DLD1 (cell line): Measurements from ENCODE around the gene CDKN2D.
"Not testable (repeated sequence)": the region's sequence is repeated elsewhere in the genome, so short reads cannot be mapped to it uniquely, and the experiment has no call there.

ENCODE experiments used
- in situ Hi-C: cut with HindIII; loops from 2 replicates; pipeline ENCODE4 v1.10.0; 2017; ENCODE audit warnings: low sequenced_read_pairs

Gene CDKN2D

DNA sequence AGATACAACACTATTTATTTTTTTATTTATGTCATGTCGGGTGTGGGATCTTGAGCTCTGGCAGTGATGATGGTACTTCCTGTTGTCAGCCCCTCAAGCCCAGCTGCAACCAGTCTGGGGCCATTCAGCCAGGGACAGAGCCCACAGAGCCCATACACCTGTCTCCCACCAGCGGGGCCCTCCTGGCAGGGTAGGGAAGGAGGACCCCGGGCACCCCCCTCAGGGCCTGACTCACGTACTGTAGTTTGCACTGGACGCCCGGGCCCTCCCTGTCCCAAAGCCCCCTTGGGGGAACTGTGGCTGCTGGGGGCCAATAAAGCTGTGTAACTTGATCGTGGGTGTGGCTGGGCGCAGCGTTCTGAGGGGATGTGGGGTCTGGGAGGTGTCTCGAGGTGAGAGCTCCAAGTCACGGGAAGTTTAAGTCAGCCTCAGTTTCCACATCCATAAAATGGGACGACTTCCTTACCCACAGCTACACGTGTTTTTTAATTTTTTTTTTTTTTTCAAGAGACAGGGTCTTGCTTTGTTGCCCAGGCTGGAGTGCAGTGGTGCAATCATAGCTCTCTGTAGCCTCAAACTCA is 15.6 kb downstream of the CDKN2D start:
- in situ Hi-C loops: no loop called here

DNA sequence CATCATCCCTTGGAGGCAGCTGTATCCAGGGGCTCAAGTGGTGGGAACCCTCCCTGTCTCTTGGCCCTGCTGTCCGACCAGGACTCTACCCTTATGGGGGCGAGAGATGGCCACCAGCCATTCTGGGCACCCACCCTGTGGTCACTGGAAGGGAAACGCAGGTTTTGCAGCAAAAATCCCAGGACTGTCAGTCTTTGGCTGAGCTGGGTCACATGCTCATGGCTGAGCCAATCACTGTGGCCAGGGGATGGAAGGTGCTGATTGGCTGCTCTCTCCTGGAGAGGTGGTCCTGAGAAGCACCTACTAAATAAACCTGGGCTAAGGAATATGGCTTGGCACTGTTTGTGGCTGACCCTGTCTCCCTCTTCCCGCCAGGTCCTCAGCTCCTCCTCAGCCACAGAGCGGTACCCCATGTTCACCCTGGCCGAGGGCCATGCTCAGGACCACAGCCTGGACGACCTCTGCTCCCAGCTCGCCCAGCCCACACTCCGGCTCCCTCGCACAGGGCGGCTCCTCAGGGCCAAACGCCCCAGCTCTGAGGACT is 16.2 kb downstream of the CDKN2D start:
- in situ Hi-C loops: no loop called here

DNA sequence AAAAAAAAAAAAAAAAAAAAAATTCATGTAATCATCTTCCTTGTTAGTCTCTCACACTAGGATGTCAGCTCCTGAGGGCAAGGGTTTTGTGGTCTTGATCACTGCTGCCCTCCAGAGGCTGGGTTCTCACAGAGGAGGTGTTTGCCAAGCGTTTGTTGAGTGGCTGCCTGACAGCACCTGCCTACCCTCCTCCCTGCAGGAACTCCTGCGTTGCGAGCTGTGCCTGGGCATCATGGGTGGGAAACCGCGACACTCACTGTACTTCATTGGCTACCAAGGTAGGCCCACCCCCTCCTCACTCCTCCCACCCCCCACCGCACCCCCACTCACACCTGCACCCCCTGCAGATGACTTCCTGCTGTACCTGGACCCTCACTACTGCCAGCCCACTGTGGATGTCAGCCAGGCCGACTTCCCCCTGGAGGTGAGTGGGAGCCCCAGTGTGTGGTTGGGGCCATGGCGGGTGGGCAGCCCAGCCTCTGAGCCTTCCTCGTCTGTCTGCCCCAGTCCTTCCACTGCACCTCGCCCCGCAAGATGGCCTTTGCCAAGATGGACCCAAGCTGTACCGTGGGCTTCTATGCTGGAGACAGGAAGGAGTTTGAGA is 17.0 kb downstream of the CDKN2D start:
- in situ Hi-C loops: no loop called here

DNA sequence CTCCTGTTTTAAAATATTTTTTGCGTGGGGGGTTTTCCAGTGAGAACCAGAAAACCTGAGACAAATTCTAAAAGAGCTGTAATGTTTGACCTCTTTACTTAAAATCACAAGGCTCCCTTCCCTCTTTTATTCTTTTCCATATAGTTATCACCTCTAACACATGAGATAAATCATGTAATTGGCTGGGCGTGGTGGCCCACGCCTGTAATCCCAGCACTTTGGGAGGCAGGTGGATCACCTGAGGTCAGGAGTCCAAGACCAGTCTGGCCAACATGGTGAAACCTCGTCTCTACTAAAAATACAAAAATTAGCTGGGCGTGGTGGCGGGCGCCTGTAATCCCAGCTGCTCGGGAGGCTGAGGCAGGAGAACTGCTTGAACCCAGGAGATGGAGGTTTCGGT is 17.8 kb downstream of the CDKN2D start:
- in situ Hi-C loops: not testable (repeated sequence)

DNA sequence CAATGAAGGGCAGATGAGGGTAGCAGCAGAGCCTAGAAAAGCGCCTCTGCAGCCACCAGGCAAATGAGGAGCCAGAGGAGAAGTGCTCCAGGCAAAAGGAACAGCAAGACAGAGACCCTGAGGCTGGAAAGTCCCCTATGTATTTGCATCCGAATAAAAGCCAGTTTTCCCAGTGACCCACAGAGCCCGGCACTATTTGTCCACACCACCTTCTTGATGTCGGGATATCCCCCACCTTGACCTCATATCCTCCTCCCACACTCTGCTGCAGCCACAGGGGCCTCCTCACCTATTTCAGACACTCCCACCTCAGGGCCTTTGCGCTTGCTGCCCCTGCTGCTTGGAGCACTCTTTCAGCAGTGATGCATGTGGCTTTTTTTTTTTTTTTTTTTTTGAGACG is 18.4 kb downstream of the CDKN2D start:
- in situ Hi-C loops: no loop called here

DNA sequence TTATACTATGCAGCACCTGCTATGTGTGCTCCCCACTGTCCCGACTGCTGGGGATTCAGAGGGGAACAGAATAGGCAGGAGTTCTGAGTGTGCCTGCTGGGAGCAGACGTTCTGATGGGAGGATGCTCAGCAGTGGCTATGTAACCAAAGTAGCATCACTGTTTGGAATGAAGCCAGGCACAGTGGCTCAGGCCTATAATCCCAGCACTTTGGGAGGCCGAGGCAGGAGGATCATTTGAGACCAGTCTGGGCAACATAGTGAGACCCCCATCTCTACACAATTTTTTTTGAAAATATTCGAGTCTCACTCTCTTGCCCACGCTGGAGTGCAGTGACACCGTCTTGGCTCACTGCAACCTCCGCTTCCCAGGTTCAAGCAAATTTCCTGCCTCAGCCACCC is 19.0 kb downstream of the CDKN2D start:
- in situ Hi-C loops: no loop called here

DNA sequence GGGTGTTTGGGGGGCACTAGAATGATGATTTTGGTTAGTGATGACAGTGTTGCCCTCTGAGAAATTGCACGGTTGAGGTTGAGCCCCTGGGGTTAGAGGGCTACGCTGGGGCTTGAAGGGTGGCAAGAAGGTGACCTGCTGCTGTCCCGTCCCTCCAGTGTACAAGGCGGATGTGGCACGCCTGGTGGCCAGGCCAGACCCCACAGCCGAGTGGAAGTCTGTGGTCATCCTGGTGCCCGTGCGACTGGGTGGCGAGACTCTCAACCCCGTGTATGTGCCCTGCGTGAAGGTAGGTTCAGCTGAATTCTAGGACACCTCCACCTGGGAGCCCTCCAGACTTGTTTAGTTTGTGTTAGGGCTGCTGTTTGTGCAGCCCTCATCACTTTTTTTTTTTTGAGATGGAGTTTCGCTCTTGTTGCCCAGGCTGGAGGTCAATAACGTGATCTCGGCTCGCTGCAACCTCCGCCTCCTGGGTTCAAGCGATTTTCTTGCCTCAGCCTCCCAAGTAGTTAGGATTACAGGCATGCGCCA is 20.0 kb downstream of the CDKN2D start:
- in situ Hi-C loops: no loop called here

DNA sequence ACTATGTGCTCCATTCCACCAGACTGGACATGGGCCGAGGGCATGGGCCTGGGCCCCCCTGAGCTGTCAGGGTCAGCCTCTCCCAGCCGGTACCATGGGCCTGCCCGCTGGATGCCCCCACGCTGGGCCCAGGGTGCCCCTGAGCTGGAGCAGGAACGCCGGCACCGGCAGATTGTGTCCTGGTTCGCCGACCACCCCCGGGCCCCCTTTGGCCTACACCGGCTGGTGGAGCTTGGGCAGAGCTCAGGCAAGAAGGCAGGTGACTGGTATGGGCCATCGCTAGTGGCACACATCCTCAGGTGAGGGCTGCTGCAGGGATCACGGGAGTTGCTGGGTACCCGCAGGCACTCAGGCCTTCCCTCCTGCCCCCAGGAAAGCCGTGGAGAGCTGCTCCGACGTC is 22.0 kb downstream of the CDKN2D start:
- in situ Hi-C loops: no loop called here

DNA sequence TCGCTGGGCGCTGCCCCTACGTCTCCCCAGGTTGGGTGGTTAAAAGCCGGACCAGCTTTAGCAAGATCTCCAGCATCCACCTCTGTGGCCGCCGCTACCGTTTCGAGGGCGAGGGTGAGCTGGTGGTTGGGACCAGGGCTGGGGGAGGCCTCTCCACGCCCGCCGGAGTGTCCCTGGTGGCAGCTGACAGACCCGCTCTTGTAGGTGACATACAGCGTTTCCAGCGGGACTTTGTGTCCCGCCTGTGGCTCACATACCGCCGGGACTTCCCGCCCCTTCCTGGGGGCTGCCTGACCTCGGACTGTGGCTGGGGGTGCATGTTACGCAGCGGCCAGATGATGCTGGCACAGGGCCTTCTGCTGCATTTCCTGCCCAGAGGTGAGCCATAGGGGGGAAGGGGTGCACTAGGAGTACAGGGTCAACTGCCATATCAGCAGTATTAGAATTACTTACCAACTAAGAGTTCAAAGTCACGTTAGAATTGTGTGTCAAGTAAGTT is 24.0 kb downstream of the CDKN2D start:
- in situ Hi-C loops: no loop called here

DNA sequence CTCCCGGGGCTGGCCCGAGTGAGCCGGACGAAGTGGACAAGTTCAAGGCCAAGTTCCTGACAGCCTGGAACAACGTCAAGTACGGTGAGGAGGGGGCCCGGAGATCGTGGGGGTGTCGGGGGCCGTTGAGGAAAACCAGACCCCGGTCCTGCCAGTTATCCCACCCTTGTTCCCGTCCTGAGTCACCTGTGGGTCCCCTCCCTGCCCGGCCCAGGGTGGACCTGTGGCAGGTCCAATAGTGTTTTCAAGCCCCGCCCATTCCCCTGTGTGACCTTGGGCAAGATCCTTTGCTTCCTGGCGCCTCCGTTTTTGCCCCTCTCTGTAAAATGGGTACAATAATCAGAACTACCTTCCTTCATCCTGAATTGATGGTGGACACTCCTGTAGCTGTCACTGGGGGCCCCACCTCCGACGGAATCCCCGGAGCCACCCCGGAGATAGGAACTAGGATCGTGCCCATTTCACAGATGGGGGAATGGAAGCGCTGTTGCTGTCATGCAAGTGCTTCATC is 24.5 kb downstream of the CDKN2D start:
- in situ Hi-C loops: no loop called here

DNA sequence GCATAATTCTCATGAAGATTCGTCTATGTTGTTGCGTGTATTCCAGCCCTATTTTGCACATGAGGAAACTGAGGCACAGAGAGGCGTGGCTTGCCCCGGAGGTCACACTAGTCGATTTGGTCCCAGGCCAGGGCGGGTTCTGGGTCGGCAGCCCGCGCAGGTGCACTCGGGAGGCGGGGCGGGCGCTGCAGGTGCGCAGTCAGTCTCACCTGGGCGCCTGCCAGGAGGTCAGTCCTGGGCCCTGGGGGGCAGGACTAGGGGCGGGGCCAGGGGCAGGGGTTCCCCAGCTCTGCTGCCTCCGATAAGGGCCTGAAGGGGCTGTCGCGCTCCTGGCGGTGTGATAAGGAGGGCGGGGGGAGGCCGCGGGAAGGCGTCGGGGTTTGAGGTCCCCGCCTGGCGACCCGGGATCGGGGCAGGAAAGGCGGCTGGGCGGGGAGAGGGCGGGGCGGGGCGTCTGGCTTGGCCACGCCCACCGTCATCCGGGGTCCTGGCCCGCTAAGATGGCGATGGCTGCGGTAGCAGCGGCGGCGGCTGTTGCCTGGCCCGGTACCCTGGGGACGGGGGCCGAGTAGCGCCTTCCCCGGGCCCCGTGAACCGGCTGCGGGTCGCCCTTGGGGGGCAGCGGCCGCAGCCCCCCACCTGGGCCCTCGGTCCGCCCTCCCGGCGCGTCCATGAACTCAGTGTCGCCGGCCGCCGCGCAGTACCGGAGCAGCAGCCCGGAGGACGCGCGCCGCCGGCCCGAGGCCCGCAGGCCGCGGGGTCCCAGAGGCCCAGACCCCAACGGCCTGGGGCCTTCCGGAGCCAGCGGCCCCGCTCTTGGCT is 25.1 kb downstream of the CDKN2D start, which contains the start of gene ATG4D:
TSS of gene ATG4D (plus strand) at position 485 of the 822 bp plus-strand sequence. CDS start at position 672, 187 bp downstream.
- in situ Hi-C loops: no loop called here

DNA sequence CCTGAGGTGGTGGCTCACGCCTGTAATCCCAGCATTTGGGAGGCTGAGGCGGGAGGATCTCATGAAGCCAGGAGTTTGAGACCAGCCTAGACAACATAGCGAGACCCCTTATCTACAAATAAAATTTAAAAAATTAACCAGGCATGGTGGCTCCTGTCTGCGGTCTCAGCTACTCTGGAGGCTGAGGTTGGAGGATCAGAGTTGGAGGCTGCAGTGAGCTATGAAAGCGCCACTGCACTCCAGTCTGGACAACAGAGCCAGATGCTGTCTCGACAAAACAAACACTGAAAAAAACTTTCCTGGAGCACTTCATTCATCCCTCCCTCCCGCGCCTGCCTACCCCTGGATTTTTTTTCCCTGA is 25.7 kb downstream of the CDKN2D start:
- in situ Hi-C loops: no loop called here

DNA sequence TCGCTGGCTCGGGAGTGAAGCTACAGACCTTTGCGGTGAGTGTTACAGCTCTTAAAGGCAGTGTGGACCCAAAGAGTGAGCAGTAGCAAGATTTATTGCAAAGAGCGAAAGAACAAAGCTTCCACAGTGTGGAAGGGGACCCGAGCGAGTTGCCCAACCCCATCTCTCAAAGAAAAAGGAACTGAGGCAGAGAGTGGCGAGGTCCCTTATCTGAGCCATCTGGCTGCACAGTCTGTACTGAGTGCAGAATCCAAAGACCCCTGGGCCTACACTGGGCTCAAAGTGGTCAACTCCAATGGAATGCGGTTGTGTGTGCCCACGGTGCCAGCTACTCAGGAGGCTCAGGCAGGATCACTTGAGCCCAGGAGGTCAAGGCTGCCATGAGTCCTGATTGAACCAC is 29.8 kb downstream of the CDKN2D start:
- in situ Hi-C loops: not testable (repeated sequence)

DNA sequence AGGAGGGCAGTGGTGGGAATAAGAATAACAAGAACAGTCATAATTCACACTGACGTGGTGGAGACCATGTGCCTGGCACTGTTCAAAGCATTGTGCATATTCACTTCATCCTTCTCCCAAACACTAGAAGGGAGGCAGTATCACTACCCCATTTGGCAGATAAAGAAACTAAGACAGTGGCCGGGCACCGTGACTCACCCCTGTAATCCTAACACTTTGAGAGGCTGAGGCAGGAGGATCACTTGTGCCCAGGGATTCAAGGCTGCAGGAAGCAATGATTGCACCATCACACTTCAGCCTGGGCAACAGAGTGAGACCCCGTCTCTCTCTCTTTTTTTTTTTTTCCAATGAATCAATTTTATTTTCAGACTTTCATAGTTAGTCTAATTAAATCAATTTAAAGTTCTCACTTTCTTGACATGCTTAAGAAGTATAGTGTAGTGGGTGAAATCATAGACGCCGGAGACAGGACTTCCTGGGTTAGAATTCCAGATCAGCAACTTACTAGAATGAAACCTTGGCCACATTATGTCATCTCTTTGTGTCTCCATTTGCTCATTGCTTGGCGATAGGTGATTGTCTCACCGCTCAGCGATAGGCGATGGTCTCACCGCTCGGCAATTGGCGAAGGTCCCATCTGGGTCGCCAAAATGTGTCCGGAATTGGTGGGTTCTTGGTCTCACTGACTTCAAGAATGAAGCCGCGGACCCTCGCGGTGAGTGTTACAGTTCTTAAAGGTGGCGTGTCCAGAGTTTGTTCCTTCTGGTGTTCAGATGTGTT is 30.4 kb downstream of the CDKN2D start:
- in situ Hi-C loops: no loop called here

DNA sequence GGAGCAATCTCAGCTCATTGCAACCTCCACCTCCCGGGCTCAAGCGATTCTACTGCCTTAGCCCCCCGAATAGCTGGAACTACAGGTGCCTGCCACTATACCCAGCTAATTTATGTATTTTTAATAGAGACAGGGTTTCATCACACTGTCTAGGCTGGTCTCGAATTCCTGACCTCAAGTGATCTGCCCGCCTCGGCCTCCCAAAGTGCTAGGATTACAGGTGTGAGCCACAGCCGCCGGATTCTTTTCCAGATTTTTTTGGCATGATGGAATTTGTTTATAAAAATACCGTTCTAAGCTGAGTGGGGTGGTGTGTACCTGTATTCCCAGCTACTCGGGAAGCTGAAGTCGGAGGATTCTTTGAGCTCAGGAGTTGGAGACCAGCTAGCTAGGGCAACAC is 31.1 kb downstream of the CDKN2D start:
- in situ Hi-C loops: no loop called here

DNA sequence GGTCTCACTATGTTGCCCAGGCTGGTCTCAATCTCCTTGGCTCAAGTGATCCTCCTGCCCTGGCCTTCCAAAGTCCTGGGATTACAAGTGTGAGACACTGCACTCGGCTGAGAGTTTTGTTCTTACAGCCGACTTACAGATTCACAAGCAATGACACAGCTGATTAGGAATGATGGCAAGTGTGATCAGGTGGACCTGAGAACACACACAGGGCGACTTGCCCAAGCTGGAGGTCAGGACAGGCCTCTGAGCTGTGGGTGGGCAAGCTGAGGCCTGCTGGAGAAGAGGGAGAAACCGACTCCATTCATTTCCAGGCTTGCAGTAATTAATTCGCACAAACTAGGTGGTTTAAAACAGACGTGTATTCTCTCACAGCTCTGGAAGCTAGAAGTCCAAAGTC is 33.2 kb downstream of the CDKN2D start:
- in situ Hi-C loops: no loop called here

DNA sequence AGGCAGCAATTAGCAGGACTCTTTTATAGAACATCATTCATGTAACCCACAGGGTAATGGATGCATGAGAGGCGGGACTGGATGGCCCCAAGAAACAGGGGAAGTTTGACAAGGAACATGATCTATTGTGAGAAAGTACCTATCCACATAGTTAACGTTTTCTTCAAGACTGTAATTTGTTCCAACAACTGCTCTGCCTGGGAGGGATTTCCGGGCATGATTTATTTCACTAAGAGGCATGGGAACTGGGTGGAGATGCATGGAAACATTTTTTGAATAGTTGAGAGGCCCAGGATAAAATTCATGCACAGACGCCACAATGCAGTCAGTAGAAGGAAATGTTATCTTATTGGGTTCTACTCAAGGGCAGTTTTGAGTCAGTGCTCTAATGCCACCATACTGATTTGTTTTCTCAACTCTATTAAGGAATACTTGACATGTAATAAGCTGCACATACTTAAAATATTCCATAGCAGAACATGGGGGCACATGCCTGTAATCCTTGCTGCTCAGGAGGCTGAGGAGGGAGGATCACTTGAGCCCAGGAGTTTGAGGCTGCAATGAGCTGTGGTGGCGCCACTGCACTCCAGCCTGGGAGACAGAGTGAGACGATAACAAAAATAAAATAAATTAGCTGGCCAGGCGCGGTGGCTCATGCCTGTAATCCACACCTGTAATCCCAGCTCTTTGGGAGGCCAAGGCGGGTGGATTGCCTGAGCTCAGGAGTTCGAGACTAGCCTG is 35.0 kb downstream of the CDKN2D start:
- in situ Hi-C loops: no loop called here

DNA sequence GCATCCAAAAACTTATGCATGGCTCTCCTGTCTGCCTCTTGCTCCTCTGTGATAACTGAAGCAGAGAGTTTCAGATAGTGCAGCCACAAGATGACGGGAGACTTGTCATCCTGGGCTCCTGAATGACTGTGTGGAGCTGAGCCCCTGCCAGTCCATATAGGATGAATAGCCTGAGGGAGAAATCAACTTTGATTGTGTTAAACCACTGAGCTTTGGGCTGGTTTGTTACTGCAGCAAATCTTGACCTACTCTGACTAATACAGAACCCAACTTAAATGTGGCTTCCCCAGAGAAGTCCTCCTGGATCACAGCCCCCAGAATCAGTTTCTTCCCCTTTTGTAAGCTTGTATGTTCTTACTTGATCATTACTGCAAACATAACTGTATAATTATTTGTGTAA is 36.3 kb downstream of the CDKN2D start:
- in situ Hi-C loops: no loop called here

DNA sequence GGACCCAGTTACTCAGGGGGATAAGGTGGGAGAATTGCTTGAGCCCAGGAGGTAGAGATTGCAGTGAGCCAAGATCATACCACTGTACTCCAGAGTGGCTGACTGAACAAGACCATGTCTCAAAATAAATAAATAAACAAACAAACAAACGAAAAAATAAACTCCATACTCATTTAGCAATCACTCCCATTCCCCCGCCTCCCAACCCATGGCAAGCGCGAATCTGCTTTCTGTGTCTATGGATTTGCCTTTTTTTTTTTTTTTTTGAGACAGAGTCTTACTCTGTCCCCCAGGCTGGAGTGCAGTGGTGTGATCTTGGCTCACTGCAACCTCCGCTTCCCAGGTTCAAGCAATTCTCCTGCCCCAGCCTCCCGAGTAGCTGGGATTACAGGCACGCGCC is 41.9 kb downstream of the CDKN2D start:
- in situ Hi-C loops: not testable (repeated sequence)

DNA sequence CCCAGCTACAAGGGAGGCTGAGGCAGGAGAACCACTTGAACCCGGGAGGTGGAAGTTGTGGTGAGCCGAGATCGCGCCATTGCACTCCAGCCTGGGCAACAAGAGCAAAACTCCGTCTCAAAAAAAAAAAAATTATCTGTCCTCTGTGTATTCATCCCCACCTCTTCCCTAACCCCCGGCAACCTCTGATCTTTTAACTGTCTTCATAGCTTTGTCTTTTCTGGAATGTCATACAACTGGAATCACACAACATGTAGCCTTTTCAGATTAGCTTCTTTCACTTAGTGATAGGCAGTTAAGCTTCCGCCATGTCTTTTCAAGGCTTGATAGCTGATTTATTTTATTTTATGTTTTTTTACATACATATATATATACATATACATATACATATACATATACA is 43.1 kb downstream of the CDKN2D start:
- in situ Hi-C loops: no loop called here
